GM12872 (cell line): ENCODE measurements around the gene EN2.

Experiments used
- CTCF ChIP-seq: IDR thresholded peaks from 3 replicates; pipeline ENCODE4 v1.5.1; 2011; ENCODE audit warnings: low read depth, mild to moderate bottlenecking, low read length, moderate library complexity; ENCODE audit not compliant: insufficient read depth

Gene EN2

GRCh38 chr7:155483245-155483644, 25.3 kb downstream of the EN2 start:
- no peak for TF ChIP-seq CTCF

- no peak for TF ChIP-seq CTCF
These were observed 26.0 kb downstream of the EN2 start for GRCh38 chr7:155483868-155484325.

- TF ChIP-seq CTCF: no peak
These were observed 26.8 kb downstream of the EN2 start for GRCh38 chr7:155484483-155485399.

- no peak for TF ChIP-seq CTCF
These were observed 29.0 kb downstream of the EN2 start for GRCh38 chr7:155486783-155487508.

GRCh38 chr7:155487509-155488482, 29.9 kb downstream of the EN2 start:
- TF ChIP-seq CTCF: no peak

- TF ChIP-seq CTCF: no peak
These were observed 30.7 kb downstream of the EN2 start for GRCh38 chr7:155488483-155489127.
